Medulla oblongata (tissue), 1 donor: ENCODE data around the gene KLHL20.
"Not testable (repeated sequence)": the region's sequence is repeated elsewhere in the genome, so short reads cannot be mapped to it uniquely, and the experiment has no call there.

Experiments
- DNase-seq: peaks from one replicate; pipeline ENCODE4 v3.0.0-alpha.2; 2015; ENCODE audit errors: extremely low spot score

Gene KLHL20

DNA sequence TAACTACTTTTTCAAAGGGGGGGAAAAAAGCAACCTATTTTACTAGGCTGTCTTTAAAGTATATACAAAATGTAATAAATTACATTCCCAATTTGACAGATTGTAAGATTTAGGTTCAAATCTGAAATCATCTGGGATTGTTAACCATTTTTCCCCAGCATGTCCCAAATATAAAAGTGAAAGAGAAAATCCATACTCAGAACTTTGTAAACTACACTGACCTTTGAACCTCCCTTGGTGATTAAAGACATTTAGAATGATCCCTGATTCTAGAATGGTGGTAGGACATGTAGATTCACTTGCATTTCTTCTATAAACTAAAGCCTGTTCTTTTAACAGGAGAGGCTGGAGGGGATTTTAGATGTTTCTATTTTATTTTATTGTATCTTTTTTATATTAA, 39.0 kb downstream of the KLHL20 start:
- no peak for DNase-seq

DNA sequence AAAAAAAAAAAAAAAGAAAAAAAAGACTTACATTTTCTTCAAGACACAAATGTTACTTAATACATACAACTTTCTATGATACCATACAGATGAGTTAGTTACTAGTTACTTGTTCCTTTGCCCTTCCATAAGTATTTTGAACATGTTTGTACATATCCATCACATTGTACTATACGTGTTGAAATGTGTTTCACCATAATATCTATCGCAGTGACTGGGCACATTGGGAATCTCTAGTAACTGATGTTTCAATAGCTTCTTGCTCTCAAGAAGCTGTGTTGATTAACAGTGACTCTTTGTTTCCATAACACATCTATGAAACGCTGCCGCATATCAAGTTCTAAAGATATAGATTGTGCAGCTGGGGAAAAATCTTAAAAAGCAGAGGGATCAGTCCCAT, 42.9 kb downstream of the KLHL20 start:
- no peak for DNase-seq

DNA sequence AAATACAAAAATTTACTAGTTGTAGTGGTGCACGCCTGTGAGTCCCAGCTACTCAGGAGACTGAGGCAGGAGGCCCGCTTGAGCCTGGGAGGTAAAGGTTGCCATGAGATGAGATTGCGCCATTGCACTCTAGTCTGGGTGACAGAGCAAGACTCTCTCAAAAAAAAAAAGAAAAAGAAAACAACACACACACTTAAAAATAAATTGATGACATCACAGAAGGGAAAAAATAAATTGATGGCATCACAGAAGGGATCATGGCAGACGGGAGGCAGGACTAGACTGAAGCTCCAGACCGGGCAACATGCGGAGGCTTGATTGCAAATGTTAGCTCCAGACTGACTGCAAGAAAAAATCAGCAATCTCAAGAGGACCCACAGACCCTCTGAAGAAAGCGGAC, 43.3 kb downstream of the KLHL20 start:
- DNase-seq, result no peak

DNA sequence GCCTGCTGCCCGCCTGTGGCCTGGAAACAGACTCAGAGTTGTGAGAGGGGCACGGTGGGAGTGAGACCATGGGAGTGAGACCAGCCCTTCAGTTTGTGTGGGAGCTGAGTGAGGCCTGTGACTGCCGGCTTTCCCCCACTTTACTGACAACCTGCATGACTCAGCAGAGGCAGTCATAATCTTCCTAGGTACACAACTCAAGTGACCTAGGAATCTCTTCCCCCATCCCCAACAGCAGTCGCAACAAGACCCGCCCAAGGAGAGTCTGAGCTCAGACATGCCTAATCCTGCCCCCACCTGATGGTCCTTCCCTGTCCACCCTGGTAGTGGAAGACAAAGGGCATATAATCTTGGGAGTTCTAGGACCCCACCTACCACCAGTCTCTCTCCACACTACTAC, 44.2 kb downstream of the KLHL20 start:
- no peak for DNase-seq

DNA sequence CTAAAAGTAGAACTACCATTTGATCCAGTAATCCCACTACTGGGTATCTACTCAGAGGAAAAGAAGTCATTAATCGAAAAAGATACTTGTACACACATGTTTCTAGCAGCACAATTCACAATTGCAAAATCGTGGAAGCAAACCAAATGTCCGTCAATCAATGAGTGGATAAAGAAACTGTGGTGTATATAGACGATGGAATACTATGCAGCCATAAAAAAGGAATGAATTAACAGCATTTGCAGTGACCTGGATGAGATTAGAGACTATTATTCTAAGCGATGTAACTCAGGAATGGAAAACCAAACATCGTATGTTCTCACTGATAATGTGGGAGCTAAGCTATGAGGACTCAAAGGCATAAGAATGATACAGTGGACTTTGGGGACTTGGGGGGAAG, 49.5 kb downstream of the KLHL20 start:
- DNase-seq, result not testable (repeated sequence)

DNA sequence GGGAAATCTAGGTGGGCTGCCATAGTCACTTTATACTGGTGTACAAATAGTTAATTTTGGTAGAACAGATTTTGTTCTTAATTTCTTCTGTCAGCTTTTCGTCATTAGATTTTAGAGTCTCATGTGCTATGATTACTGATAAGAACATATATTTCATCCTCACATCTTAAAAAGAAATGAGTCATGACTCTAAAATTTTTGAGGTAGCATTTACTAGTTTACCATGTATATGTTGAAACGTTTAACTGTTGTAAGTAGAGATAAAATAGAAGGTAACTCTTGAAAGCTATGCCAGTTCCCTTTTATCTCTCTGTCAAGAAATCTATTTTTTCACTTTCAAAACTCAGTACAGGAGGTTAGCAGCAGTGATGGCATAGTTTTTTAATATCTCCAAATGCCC, 53.4 kb downstream of the KLHL20 start:
- no peak for DNase-seq

DNA sequence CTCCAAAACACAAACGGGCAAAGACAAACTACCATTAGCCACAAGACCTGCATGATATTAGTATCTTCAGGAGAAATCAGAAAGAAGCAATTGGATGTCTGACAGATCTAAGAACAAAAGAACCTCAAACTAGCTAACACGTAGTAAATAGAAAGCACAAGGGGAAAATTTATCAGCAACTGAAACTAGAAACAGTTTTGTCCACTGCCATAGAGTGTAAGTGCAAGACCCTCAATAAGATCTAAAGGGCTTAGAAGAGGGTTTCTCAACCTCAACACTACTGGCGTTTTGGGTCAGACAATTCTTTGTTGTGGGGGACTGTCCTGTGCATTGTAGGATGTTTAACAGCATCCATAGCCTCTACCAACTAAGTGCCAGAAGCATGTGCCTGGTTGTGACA, 54.0 kb downstream of the KLHL20 start:
- no peak for DNase-seq

DNA sequence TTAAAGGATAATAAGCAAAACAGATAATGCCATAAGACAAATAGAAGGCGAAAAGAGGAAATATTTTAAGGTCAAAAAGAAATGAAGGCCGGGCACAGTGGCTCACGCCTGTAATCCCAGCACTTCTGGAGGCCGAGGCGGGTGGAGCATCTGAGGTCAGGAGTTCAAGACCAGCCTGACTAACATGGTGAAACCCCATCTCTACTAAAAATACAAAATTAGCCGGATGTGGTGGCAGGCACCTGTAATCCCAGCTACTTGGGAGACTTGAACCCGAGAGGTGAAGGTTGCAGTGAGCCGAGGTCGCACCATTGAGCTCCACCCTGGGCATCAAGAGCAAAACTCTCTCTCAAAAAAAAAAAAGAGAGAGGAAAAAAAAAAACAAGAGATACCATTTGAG, 55.5 kb downstream of the KLHL20 start:
- DNase-seq, result not testable (repeated sequence)

DNA sequence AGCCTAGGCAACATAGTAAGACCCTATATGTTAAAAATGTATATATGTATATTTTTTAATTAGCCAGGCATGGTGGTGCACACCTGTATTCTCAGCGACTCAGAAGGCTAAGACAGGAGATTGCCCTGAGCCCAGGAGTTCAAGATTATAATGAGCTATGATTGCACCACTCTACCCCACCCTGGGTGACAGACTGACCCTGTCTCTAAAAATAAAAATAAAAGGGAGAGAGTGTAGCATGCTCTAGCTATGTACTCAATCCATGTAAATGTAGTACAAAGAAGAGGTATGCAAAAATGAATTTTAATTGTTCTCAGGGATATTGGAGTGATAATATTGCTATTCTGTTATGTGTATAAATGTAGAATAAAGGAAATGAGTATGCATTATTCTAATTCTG, 56.8 kb downstream of the KLHL20 start:
- no peak for DNase-seq

DNA sequence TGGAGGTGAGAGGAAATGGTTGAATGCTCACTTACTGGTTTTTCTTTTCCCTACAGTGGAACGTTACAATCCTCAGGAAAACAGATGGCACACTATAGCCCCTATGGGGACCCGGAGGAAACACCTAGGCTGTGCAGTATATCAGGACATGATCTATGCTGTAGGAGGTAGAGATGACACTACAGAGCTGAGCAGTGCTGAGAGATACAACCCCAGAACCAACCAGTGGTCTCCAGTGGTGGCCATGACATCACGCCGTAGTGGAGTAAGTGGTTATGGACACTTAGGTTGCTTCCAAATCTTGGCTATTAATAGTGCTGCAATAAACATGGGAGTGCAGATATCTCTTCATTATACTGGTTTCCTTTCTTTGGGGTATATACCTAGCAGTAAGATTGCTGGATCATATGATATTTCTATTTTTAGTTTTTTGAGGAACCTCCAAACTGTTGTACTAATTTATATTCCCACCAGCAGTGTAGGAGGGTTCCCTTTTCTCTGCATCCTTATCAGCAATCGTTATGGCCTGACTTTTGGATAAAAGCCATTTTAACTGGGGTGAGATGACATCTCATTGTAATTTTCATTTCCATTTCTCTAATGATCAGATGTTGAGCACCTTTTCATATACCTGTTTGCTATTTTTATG, 60.9 kb downstream of the KLHL20 start:
- DNase-seq, result no peak

DNA sequence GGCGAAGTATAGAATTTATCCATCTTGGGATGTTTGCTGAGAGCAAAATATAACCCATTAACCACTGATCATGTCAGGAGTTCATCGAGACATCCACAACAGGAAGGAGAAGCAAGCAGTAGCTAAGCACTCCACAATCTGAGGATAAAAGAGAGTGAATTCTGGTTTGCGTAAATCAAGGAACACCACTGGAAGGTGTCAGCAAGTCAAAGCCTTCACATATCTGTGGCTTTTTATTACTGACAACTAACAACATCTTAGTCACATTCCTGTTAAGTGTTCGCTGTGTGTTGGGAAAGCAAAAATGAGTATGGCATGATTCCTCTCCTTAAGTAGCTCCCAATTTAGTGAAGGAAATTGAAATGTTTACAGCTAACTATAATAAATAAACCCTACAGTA, 65.2 kb downstream of the KLHL20 start:
- DNase-seq, result no peak

DNA sequence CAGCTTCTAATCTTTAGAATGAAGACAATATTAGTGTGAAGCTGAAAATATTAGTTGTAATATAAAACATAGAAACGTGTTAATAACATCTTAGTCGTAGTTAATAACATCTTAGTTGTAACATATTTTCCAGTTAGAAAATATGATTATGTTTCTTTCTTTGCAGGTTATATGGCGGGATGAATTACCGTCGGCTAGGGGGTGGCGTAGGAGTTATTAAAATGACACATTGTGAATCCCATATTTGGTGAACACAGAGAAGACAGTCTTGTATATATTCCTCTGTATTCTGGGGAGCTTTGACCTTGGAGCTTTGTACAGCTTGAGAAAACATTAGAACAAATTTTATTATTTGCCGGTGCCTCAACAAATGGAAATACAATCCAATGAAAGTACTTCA, 70.2 kb downstream of the KLHL20 start:
- DNase-seq, result no peak

DNA sequence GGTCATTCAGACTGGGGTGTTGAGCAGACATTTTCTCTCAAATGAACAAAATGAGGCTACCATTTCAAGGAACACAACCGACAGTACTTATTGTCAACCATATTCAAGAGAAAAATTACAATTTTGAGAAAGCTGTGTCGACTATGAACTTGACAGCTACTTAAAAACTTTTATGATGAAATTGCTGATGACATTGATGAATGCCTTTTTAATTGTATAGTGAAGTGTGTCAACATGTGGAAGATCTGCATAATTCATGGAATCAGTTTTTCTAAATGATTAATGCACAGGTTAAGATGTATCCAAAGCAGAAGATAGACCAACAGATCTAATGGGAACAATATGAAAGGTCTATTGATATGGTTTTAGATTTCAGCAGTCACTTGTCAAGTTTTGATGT, 75.1 kb downstream of the KLHL20 start:
- DNase-seq, result no peak

DNA sequence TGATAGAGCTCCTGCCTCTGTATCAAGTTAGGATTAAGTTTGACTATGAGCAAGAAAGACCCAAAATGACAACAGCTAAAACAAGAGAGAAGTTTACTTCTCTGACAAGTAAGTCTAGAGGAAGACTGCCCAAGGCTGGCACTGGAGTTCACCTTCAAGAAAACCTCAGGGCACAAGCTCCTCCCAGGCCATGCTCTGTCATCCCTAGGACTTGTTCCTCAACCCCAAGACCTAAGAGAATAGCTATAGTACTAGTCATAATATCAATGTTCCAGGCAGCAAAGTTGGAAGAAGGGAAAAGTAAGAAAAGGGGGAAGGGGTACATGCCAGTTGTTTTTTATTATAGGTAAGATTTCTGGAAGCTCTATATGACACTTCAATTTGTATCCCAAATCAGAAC, 83.3 kb downstream of the KLHL20 start:
- DNase-seq, result no peak

DNA sequence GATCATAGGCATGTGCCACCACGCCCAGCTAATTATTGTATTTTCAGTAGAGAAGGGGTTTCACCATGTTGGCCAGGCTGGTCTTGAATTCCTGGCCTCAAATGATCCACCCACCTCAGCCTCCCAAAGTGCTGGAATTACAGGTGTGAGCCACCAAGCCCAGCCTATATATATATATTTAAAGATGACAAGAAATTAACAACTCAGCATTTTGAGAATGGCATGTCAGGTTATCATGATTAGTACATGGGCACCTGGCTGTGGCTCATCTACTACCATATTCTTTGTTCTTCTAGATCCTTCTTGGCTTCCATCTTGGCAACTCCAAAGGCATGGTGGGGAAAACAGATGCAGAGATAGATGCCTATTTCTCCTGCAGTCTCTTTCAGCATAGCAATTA, 85.2 kb downstream of the KLHL20 start:
- not testable (repeated sequence) for DNase-seq

DNA sequence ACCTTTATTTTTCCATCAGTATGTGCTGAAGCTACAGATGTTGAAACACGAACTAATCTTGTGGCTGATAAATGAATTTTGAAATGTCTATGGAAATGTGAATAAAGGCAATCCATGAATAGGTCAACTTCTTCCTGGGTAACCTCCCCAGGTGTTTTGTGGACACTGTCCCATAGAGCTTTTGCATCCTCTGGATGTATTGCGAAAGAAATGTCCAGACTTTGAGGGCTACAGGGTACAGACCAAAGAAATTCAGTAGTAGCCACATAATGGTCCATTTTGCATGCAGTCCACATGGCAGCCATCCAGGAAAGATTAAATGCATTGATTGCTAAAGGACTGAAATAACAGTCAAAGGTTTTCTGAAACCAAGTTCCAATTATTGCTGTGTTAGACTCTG, 88.2 kb downstream of the KLHL20 start:
- DNase-seq, result no peak

DNA sequence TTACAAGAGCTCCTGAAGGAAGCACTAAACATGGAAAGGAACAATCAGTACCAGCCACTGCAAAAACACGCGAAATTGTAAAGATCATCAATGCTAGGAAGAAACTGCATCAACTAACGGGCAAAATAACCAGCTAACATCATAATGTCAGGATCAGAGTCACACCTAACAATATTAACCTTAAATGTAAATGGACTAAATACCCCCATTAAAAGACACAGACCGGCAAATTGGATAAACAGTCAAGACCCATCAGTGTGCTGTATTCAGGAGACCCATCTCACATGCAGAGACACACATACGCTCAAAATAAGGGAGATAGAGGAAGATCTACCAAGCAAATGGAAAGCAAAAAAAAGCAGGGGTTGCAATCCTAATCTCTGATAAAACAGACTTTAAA, 98.9 kb downstream of the KLHL20 start:
- DNase-seq, result not testable (repeated sequence)

DNA sequence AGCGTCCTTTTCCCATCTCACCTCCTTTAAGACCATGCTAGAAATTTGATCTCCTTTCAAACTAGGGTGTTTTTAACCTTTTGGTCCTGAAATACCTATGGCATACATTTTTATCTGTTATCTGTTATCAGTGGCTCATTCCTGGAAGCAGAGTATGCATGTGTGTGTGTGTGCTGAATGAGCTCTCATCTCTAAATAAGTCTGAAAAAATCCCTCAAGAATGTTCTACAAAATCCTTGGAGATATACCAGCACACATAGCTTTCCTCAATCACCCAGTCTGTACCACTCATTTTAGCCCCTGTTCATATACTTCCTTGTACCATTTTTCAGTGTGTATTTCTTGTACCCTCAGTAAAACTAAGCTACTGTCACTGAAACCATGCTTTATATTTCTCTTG, 103.7 kb downstream of the KLHL20 start:
- no peak for DNase-seq

DNA sequence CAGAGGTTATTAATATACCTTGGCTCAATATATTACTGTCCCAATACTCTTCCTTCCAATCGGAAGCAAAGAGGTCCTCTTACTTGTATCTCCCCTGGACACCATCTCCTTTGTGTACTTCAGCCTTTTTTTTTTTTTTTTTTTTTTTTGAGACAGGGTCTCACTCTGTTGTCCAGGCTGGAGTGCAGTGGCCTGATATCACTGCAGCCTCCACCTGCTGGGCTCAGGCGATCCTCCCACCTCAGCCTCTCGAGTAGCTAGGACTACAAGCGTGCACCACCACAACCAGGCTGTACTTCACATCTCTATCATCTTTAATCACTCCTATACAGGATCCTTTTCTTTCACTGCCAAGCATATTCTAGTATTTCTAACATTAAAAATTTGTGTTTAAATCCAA, 106.9 kb downstream of the KLHL20 start:
- DNase-seq, result no peak

DNA sequence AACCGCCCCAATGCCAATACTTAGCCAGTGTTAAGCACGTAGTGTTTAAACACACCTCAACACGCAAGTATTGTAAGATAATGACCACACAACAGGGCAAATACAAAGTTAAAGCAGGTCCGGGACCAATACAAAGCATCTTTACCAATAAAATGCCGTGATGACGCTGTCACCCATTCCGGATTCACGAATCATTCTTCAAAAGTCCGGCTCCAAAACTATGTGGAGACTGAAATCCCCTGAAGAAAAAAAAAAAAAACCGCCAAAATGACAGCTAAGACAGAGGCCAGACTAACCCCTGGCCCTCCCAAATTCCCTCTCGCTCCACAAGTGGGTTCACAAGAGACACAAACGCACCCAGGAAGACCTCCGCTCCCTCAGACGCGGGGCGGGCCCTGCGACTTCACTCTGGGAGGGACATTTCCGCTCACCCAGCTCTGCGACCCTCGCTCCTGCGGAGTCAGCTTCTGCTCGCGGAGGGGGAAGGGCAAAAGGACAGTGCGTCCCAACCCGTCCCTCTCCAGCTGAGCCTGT, 109.1 kb downstream of the KLHL20 start:
- no peak for DNase-seq

DNA sequence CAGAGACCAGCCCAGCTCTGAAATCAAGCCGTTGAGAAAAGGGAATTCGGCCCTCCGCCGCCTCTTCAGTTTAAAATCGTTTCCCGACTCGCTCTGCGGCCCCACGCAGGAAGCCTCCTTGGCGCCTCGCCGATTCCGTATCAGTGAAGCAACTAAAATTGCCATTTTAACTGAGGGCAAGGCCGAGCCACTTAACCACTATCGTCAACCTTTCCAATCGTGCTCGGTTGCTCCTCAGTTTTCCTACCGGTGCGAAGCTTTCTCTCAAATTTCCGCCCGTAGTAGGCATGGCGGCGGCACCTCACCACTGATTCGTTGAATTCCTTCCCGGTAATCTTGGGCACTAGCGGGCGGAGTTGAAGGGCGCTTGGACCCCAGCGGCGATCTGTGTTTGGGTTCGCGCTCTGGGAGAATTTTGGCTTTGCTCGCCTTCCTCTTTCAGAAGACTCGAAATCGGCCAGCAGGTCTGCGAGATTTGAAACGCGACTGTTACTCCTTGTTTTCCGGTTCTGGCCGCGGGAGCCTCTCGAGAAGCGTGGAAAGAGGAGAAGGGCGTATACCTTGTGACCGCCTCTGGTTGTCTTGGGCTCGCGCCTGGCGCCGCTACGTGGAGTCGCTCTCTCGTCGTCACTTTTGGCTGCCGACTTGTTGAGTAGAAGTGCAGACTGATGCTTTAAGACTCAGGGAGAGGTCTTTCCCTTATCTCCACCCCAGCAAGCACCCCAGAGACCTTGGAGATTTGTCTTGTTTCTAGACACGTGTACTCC, 109.7 kb downstream of the KLHL20 start, which contains the start of the genes CENPL and DARS2:
Gene CENPL (minus strand): TSS at position 569 of the 767 bp plus-strand sequence. CDS start 13,584 bp downstream, outside the sequence.
Gene DARS2 (plus strand): TSS at position 359 of the 767 bp plus-strand sequence. CDS start 557 bp downstream, outside the sequence.
- peak; percentile 99 for DNase-seq

DNA sequence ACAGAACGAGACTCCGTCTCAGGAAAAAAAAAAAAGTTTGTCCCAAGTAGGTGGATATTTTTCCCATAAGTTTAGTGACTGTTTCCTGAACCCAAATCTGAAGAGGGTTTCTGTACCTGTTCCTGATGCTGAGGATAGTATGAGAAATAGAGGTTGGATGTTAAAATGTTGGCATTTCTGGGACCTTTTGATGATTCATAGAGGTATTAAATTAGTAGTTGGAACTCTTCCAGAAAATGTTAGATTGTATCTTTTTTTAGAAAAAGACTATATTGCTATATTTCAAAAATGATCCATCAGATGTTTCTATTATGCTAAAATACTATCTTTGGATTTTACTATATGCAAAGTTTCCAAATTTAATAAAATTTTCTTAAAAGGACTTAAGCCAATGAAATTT, 112.8 kb downstream of the KLHL20 start:
- no peak for DNase-seq

DNA sequence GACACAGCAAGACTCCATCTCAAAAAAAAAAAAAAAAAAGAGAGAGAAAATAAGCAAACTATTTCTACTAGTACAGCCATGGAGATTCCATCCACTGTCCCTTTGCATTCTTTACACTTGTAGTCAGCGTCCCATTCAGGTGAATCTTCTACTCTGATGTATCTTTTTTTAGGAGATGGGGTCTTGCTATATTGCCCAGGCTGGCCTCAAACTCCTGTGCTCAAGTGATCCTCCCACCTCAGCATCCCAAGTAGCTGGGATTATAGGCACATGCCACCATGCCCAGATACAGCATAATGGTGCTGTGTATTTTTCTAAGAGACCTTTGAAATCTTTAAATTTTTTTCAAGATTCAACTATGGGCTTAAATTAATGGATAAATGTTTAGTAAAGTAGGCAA, 118.0 kb downstream of the KLHL20 start:
- DNase-seq, result no peak
